Kidney epithelial cell (primary cell): ENCODE measurements around the gene MRPL33. TPM values are rescaled to one million over a fixed set of nuclear protein-coding genes. Genes with fewer than 3 reads are reported as not detected.

ENCODE experiments used
- DNase-seq: peaks from one replicate; pipeline ENCODE4 v3.0.0-alpha.2; 2010; ENCODE audit warnings: low read depth
- H3K27me3 ChIP-seq: 2 replicates; pipeline ENCODE4 v1.6.0; 2011; ENCODE audit warnings: low read length; ENCODE audit not compliant: control insufficient read depth, insufficient read depth
- H3K36me3 ChIP-seq: 2 replicates; pipeline ENCODE4 v1.5.1; 2011; ENCODE audit warnings: low read length; ENCODE audit not compliant: control insufficient read depth, insufficient read depth
- H3K4me3 ChIP-seq: 2 replicates; pipeline ENCODE4 v1.5.1; 2011; ENCODE audit warnings: low read depth, mild to moderate bottlenecking, control low read depth, low read length
- CTCF ChIP-seq: IDR thresholded peaks from 2 replicates; pipeline ENCODE4 v1.5.1; 2011; ENCODE audit warnings: mild to moderate bottlenecking, moderate library complexity, low read length, control low read depth, inconsistent platforms; ENCODE audit not compliant: insufficient read depth, poor library complexity, severe bottlenecking
- total RNA-seq: library from RNA; depleted of rRNA; stranded (reverse); fragments of >200 nt; gene quantifications from 2 replicates; pipeline ENCODE4 v1.2.3, GENCODE V29; 2015

MRPL33 gene
- total RNA-seq, 1 donor from 2014 or later: 121 TPM

- no peak for TF ChIP-seq CTCF
- no peak for DNase-seq
- H3K36me3 ChIP-seq: no peaks in the 10 kb centered on the region
- H3K4me3 ChIP-seq: no peak overlapping the region
- H3K27me3 ChIP-seq: no peaks in the 10 kb centered on the region
Observed at GRCh38 chr2:27727257-27727656, 44.3 kb upstream of the MRPL33 start.

GRCh38 chr2:27728081-27728858 lies 43.2 kb upstream of the MRPL33 start:
- no peak for DNase-seq
- Histone ChIP-seq H3K36me3 (no peaks in the 10 kb centered on the region), H3K27me3 (no peaks in the 10 kb centered on the region), H3K4me3 (no peak overlapping the region)
- no peak for TF ChIP-seq CTCF

- no peak for TF ChIP-seq CTCF
- no peak for DNase-seq
- H3K27me3 ChIP-seq: no peaks in the 10 kb centered on the region
- no peak overlapping the region for H3K4me3 ChIP-seq
- no peaks in the 10 kb centered on the region for H3K36me3 ChIP-seq
Observed at GRCh38 chr2:27729198-27729597, 42.3 kb upstream of the MRPL33 start.

GRCh38 chr2:27729614-27730013 lies 41.9 kb upstream of the MRPL33 start:
- Histone ChIP-seq H3K27me3 (no peaks in the 10 kb centered on the region), H3K36me3 (no peaks in the 10 kb centered on the region), H3K4me3 (no peak overlapping the region)
- no peak for DNase-seq
- no peak for TF ChIP-seq CTCF

DNA sequence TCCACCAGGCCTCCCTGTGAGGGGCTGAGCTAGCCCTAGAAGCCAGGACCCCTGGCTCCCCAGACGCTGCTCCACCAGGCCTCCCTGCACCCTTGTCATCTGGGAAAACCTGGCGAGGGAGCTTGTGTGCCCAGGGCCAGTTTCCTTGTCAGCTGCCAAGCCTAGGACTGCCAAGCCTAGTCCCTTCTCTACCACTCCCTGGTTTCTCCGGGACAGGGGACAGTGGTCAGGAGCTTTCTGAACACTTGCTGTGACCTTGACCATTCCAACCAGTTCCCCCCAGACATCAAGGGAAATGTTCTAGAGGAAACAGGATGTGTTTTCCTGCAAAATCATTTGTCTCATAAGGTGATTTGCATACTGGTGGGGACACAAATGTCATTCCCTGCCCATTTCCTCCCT lies 41.3 kb upstream of the MRPL33 start:
- no peaks in the 10 kb centered on the region for H3K36me3 ChIP-seq
- H3K4me3 ChIP-seq: no peak overlapping the region
- no peak for TF ChIP-seq CTCF
- DNase-seq: no peak
- H3K27me3 ChIP-seq: no peaks in the 10 kb centered on the region

DNA sequence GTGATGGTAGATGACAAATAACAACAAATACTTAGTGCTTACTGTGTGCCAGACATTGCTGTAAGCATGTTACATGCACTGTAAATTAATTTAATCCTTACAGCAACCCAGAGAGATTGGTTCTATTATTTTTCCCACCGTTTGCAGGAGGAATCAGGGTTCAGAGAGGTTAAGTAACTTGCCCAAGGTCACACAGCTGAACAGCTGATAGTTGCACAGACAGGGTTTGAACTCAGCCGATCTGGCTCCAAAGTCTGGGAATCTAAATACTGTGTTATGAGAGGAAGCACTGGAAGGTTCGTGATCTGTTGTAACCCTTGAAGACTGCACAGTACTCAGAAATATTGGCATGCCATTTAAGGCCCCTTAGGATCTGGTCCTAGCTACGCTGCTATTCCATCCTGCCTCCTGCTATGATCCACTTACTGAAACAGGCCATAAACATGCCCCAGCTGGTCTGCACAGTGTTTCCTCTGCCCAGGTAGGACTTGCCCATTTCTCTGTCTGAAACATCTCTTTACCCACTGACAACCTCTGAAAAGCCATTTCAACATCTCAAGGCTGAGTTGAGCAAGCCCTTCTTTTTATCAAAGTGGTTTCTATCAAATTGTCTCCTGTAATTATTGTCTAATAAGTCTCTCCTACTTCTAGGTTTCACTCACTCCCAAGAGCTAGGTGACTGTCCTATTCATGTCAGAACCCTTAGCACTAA lies 40.4 kb upstream of the MRPL33 start:
- TF ChIP-seq CTCF: no peak
- Histone ChIP-seq H3K27me3 (no peaks in the 10 kb centered on the region), H3K36me3 (no peaks in the 10 kb centered on the region), H3K4me3 (no peak overlapping the region)
- no peak for DNase-seq
